Measurements from ENCODE around the gene BCORL1. TPM values are rescaled to one million over a fixed set of nuclear protein-coding genes. Genes with fewer than 3 reads are reported as not detected.

Gene BCORL1
- total and polyA plus RNA-seq, 2 donors (not counting 1 experiment from before 2014, with no cell fraction given) = 1.9 to 14.3 TPM

- no CpG with 5 or more reads among the region's 10 CpGs for WGBS (ENCODE audit: insufficient coverage)
- H3K9me3 Mint-ChIP-seq (ENCODE audit: insufficient read depth) = no peaks in the 10 kb centered on the region
- H3K4me1 Mint-ChIP-seq = no peaks in the 10 kb centered on the region
- no peak overlapping the region for H3K4me3 Mint-ChIP-seq
- no peak overlapping the region for H3K27ac Mint-ChIP-seq
- no peaks in the 10 kb centered on the region for H3K4me1 ChIP-seq (ENCODE audit: control insufficient read depth in 2 of 2, insufficient read depth in 2 of 2, low read length in 2 of 2)
- DNase-seq (no peak), ATAC-seq (ENCODE audit: low read depth) (no peak)
- no peak overlapping the region for H2AFZ ChIP-seq (ENCODE audit: insufficient read depth, low read depth, low read length, poor library complexity, severe bottlenecking)
- no peak overlapping the region for H3K27ac ChIP-seq (ENCODE audit: low read length in 2 of 2)
- no peak for TF ChIP-seq CTCF (IDR thresholded peaks at IDR 0.05)
- no peak for TF ChIP-seq EZH2 (IDR thresholded peaks at IDR 0.05; ENCODE audit: borderline replicate concordance, insufficient read depth, low read depth, low read length, poor library complexity, severe bottlenecking)
- H4K20me1 ChIP-seq (ENCODE audit: control insufficient read depth, insufficient read depth, low read length, poor library complexity, severe bottlenecking) = no peaks in the 10 kb centered on the region
- H3K36me3 ChIP-seq (replicated peaks in 1 of 2; ENCODE audit: control extremely low read depth in 1 of 2, control insufficient read depth in 1 of 2, extremely low read depth in 1 of 2, insufficient read depth in 2 of 2, low read length in 1 of 2) = peaks cover 0 to 16% of the 10 kb centered on the region in 2 experiments
- no peaks in the 10 kb centered on the region for H3K9me3 ChIP-seq (ENCODE audit: control extremely low read depth in 1 of 3, control insufficient read depth in 2 of 3, insufficient read depth in 1 of 3, low read length in 2 of 3)
- no peaks in the 10 kb centered on the region for H3K79me2 ChIP-seq (ENCODE audit: control insufficient read depth, insufficient read depth, low read length)
- intact Hi-C loops (cut with micrococcal nuclease) = no loop called here
- no peaks in the 10 kb centered on the region for H3K27me3 Mint-ChIP-seq
- H3K4me3 ChIP-seq (ENCODE audit: control extremely low read depth in 1 of 5, extremely low read depth in 1 of 5, insufficient read depth in 1 of 5, low read depth in 2 of 5, low read length in 4 of 5) = no peak overlapping the region
- ChIA-PET POLR2A (no interaction called here), CTCF (interaction anchor here (0.9 to 1.0 kb wide), 2 partner anchors 128 to 130 kb away, joined by 3 to 4 read pairs; no protein-coding TSS in a partner anchor)
- no peaks in the 10 kb centered on the region for H3K27me3 ChIP-seq (replicated peaks in 1 of 4; ENCODE audit: control extremely low read depth in 1 of 4, control insufficient read depth in 3 of 4, insufficient read depth in 4 of 4, low read length in 3 of 4)
- H3K9ac ChIP-seq (ENCODE audit: low read length) = no peak overlapping the region
- no peak overlapping the region for H3K4me2 ChIP-seq (replicated peaks; ENCODE audit: low read depth, low read length, poor library complexity, severe bottlenecking)
Measured at GRCh38 chrX:130053236-130053635, 70.8 kb downstream of the BCORL1 start.

- WGBS (ENCODE audit: insufficient coverage) = 83% methylated on average over 1 of the region's 11 CpGs
- no peaks in the 10 kb centered on the region for H3K27me3 ChIP-seq (replicated peaks in 1 of 4; ENCODE audit: control extremely low read depth in 1 of 4, control insufficient read depth in 3 of 4, insufficient read depth in 4 of 4, low read length in 3 of 4)
- no peak overlapping the region for H3K4me3 ChIP-seq (ENCODE audit: control extremely low read depth in 1 of 5, extremely low read depth in 1 of 5, insufficient read depth in 1 of 5, low read depth in 2 of 5, low read length in 4 of 5)
- H3K9me3 ChIP-seq (ENCODE audit: control extremely low read depth in 1 of 3, control insufficient read depth in 2 of 3, insufficient read depth in 1 of 3, low read length in 2 of 3) = no peaks in the 10 kb centered on the region
- H3K4me2 ChIP-seq (replicated peaks; ENCODE audit: low read depth, low read length, poor library complexity, severe bottlenecking) = no peak overlapping the region
- no peak overlapping the region for H3K27ac ChIP-seq (ENCODE audit: low read length in 2 of 2)
- no peak overlapping the region for H2AFZ ChIP-seq (ENCODE audit: insufficient read depth, low read depth, low read length, poor library complexity, severe bottlenecking)
- peaks cover 0 to 16% of the 10 kb centered on the region in 2 experiments for H3K36me3 ChIP-seq (replicated peaks in 1 of 2; ENCODE audit: control extremely low read depth in 1 of 2, control insufficient read depth in 1 of 2, extremely low read depth in 1 of 2, insufficient read depth in 2 of 2, low read length in 1 of 2)
- no peak overlapping the region for H3K9ac ChIP-seq (ENCODE audit: low read length)
- Mint-ChIP-seq H3K27ac (no peak overlapping the region), H3K4me3 (no peak overlapping the region), H3K9me3 (ENCODE audit: insufficient read depth) (no peaks in the 10 kb centered on the region), H3K4me1 (no peaks in the 10 kb centered on the region), H3K27me3 (no peaks in the 10 kb centered on the region)
- POLR2A ChIA-PET = no interaction called here
- peaks cover 0 to 5% of the 10 kb centered on the region in 2 donors for H3K4me1 ChIP-seq (ENCODE audit: control insufficient read depth in 2 of 2, insufficient read depth in 2 of 2, low read length in 2 of 2)
- CTCF ChIA-PET = interaction anchor here (1.4 kb wide), 1 partner anchor 129 kb away, joined by 3 read pairs; no protein-coding TSS in a partner anchor
- H4K20me1 ChIP-seq (ENCODE audit: control insufficient read depth, insufficient read depth, low read length, poor library complexity, severe bottlenecking) = no peaks in the 10 kb centered on the region
- no peak for DNase-seq
- H3K79me2 ChIP-seq (ENCODE audit: control insufficient read depth, insufficient read depth, low read length) = no peaks in the 10 kb centered on the region
- TF ChIP-seq EZH2 (IDR thresholded peaks at IDR 0.05; ENCODE audit: borderline replicate concordance, insufficient read depth, low read depth, low read length, poor library complexity, severe bottlenecking) (no peak), CTCF (IDR thresholded peaks at IDR 0.05) (no peak)
- intact Hi-C loops (cut with micrococcal nuclease) = no loop called here
- no peak for ATAC-seq (ENCODE audit: low read depth)
Measured at GRCh38 chrX:130055103-130055502, 72.7 kb downstream of the BCORL1 start.

Data from B cell (primary cell).